Measurements from ENCODE around the gene CA10. TPM values are rescaled to one million over a fixed set of nuclear protein-coding genes. Genes with fewer than 3 reads are reported as not detected.

CA10 gene
- total RNA-seq, 2 donors from 2014 or later, result not detected

DNA sequence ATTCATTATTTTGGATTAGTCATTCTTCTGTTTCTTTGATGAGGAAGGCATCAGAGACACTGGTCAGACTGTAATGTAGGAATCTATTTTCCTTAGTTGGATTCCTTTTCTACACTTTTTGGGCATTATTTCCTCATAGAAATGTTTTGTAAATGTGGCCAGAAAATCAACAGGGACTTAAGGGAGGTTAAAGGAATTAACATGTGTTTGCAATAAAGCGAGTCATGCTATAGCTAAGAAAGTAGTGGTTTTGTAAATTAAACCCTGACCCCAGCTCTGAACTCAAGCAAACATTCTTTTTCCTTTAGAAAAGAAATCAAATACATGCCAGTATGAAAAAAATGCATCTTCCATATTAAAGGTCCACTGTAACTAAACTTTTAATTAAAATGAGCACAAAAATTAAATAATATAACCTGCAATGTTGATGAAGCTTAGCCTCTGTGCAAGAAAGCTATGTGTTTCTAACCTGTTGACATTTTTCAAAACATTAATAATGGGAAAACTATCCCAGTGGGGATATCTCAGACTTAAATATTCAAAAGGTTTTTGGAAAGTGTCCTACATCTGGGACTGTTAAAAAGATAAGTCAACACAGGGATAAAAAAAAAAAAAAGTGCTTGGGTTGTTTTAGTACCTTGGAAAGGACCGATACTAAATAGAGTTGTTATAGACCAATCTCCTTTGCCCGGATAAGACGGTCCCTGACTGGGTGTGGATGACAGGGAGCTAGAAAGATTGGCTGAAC, 428.0 kb downstream of the CA10 start:
- ATAC-seq (no peak), DNase-seq (ENCODE audit: low spot score) (no peak)
- H3K27ac Mint-ChIP-seq, result no peak overlapping the region
- no peak overlapping the region for H3K4me3 Mint-ChIP-seq
- peaks cover 0 to 5% of the 10 kb centered on the region in 2 donors for H3K27me3 Mint-ChIP-seq
- H3K4me1 Mint-ChIP-seq (ENCODE audit: low read depth in 2 of 2), result no peaks in the 10 kb centered on the region
- H3K36me3 Mint-ChIP-seq, result no peaks in the 10 kb centered on the region
- no peaks in the 10 kb centered on the region for H3K9me3 Mint-ChIP-seq

- Mint-ChIP-seq H3K36me3 (no peaks in the 10 kb centered on the region), H3K27me3 (peaks cover 2 to 7% of the 10 kb centered on the region in 2 donors), H3K4me3 (no peak overlapping the region), H3K4me1 (ENCODE audit: low read depth in 2 of 2) (no peaks in the 10 kb centered on the region), H3K9me3 (no peaks in the 10 kb centered on the region), H3K27ac (no peak overlapping the region)
- DNase-seq (ENCODE audit: low spot score) (no peak), ATAC-seq (no peak)
Measured at GRCh38 chr17:51725185-51725584, 433.3 kb downstream of the CA10 start.

DNA sequence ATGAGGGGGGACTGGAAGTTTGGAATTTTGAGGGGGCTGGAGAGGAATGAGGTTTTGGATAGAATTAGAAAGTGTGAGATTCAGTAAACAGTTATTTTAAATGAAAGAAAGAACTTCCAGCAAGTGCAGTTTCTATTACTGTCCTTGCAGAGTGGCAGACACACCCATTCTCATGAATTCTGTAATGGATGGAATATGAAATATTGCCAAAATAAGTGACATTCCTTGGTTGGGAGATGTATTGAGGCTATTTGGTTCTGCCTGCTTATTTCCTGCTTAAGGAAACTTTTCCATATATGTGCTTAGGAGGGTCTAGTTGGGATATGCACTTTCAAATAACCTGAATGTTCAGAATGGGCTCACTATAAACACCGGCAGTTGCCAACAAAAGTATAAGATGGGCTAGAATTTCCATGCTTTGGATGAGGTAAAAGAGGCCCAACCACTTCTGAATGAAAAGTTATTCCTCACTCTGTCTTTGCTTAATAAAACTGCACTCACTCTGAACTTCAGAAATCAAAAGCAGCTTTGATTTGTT, 434.4 kb downstream of the CA10 start:
- no peak overlapping the region for H3K4me3 Mint-ChIP-seq

DNA sequence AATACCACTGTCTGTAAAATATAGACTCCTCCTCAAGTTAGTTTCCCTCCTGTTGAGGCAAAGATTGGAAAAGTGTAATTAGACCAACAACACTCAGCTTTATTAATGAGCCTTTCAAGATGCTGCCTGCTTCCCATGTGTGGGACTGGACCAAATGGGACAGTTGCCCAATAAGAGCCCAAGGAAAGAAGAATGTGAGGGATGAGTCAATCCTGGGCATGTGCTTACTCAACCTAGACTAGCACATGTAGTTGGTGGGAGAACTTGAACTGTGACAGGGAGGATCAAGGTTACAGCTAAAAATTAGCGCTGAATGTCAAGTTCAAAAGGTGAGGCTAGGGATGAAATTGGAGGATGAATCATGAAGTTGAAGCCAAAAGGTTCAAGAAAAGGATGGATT, 435.5 kb downstream of the CA10 start:
- ATAC-seq (no peak), DNase-seq (ENCODE audit: low spot score) (no peak)
- no peaks in the 10 kb centered on the region for H3K9me3 Mint-ChIP-seq
- no peaks in the 10 kb centered on the region for H3K36me3 Mint-ChIP-seq
- peaks cover 2 to 7% of the 10 kb centered on the region in 2 donors for H3K27me3 Mint-ChIP-seq
- H3K4me1 Mint-ChIP-seq (ENCODE audit: low read depth in 2 of 2), result no peaks in the 10 kb centered on the region
- no peak overlapping the region for H3K27ac Mint-ChIP-seq
- H3K4me3 Mint-ChIP-seq, result no peak overlapping the region

More for the DNA sequence above, 434.4 kb downstream of the CA10 start:
- ATAC-seq (no peak), DNase-seq (ENCODE audit: low spot score) (no peak)
- Mint-ChIP-seq H3K9me3 (no peaks in the 10 kb centered on the region), H3K27ac (no peak overlapping the region), H3K4me1 (ENCODE audit: low read depth in 2 of 2) (no peaks in the 10 kb centered on the region), H3K27me3 (peaks cover 2 to 7% of the 10 kb centered on the region in 2 donors), H3K36me3 (no peaks in the 10 kb centered on the region)

GRCh38 chr17:51721730-51722129, 436.8 kb downstream of the CA10 start:
- H3K36me3 Mint-ChIP-seq, result no peaks in the 10 kb centered on the region
- no peak overlapping the region for H3K27ac Mint-ChIP-seq
- no peaks in the 10 kb centered on the region for H3K9me3 Mint-ChIP-seq
- no peak for ATAC-seq
- H3K4me1 Mint-ChIP-seq (ENCODE audit: low read depth in 2 of 2), result no peaks in the 10 kb centered on the region
- H3K27me3 Mint-ChIP-seq, result peaks cover 2 to 7% of the 10 kb centered on the region in 2 donors
- DNase-seq (ENCODE audit: low spot score), result no peak
- H3K4me3 Mint-ChIP-seq, result no peak overlapping the region

DNA sequence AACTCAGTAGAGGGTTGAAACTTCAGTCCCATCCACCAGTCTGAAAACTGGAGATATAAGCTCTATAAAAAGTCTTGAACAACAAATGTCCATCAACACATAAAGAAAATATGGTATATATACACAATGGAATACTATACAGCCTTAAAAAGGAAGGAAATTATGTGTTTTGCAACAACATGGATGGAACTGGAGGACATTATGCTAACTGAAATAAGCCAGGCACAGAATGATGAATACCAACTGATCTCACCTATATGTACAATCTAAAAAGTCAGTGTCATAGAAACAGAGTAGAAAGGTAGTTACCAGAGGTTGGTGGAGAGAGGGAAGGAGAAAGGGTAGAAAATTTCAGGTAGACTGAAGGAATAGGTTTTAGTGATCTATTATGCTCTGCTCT, 438.1 kb downstream of the CA10 start:
- Mint-ChIP-seq H3K4me1 (ENCODE audit: low read depth in 2 of 2) (no peaks in the 10 kb centered on the region), H3K9me3 (no peaks in the 10 kb centered on the region), H3K36me3 (no peaks in the 10 kb centered on the region), H3K27ac (no peak overlapping the region), H3K27me3 (peaks cover 2 to 7% of the 10 kb centered on the region in 2 donors), H3K4me3 (no peak overlapping the region)
- ATAC-seq (no peak), DNase-seq (ENCODE audit: low spot score) (no peak)

DNA sequence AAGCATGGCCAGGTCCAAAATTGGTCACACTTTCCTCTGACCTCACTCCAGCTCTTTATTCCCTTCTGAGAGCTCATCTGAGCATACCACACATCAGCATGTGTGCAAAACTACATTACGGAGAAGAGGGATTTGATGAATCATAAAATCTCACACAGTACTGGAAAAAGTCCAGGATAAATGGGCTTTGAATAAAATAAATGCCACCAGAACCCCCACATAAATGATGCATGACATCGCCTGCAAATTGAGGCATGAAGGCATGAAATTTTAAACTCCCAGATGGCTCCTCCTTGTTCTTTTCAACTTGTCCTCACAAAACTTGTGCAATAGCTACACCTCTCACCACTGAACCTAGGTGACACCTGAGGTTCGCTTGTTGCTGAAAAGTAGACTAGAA, 439.5 kb downstream of the CA10 start:
- no peak overlapping the region for H3K27ac Mint-ChIP-seq
- ATAC-seq, result no peak
- no peak for DNase-seq (ENCODE audit: low spot score)
- H3K9me3 Mint-ChIP-seq, result no peaks in the 10 kb centered on the region
- no peaks in the 10 kb centered on the region for H3K36me3 Mint-ChIP-seq
- peaks cover 0 to 14% of the 10 kb centered on the region in 2 donors for H3K27me3 Mint-ChIP-seq
- H3K4me1 Mint-ChIP-seq (ENCODE audit: low read depth in 2 of 2), result no peaks in the 10 kb centered on the region
- H3K4me3 Mint-ChIP-seq, result no peak overlapping the region

DNA sequence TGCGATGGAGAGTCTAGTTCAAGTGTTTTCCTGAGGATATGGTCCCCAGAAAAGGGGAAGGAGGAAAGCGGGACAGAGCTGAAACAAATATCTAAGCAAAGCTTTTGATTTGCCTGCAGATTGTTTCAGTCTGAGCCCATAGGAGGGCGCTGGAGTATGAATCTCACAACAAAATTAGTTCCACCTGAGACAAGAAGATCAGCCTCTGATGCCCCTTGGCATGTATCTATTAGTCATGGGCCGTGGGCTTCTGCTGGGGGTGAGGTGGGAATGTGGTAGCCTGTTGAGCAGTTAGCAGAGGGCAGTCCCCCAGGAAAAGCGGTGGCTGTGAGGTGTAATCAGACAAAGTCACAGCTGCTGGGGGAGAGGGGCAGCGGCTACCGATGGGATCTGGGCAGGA, 446.9 kb downstream of the CA10 start:
- DNase-seq (ENCODE audit: low spot score), result no peak
- H3K36me3 Mint-ChIP-seq, result no peaks in the 10 kb centered on the region
- peaks cover 18 to 39% of the 10 kb centered on the region in 2 donors for H3K27me3 Mint-ChIP-seq

DNA sequence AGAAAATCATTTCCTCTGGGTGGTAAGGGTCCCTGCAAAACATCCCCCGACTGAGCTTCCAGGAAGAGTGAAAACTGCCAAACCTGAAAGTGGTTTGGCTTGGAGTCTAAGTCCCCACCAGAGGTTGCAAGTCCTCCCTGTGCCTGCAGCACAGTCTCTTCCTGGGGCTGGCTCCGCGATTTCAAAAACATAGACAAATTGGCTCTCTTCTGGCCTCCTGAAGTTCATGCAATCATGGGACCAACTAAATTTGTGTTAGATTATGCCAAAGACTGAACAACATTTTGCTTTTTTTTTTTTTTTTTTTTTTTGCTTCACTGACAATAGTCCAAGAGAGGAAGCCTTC, 447.9 kb downstream of the CA10 start:
- H3K27me3 Mint-ChIP-seq, result peaks cover 18 to 41% of the 10 kb centered on the region in 2 donors
- H3K27ac Mint-ChIP-seq, result no peak overlapping the region
- no peaks in the 10 kb centered on the region for H3K36me3 Mint-ChIP-seq
- ATAC-seq, result no peak
- H3K4me1 Mint-ChIP-seq (ENCODE audit: low read depth in 2 of 2), result no peaks in the 10 kb centered on the region
- no peak overlapping the region for H3K4me3 Mint-ChIP-seq
- no peaks in the 10 kb centered on the region for H3K9me3 Mint-ChIP-seq
- DNase-seq (ENCODE audit: low spot score), result no peak

More for the DNA sequence above, 446.9 kb downstream of the CA10 start:
- Mint-ChIP-seq H3K27ac (no peak overlapping the region), H3K4me1 (ENCODE audit: low read depth in 2 of 2) (no peaks in the 10 kb centered on the region), H3K4me3 (no peak overlapping the region), H3K9me3 (no peaks in the 10 kb centered on the region)
- ATAC-seq, result no peak

GRCh38 chr17:51709694-51710633, 448.6 kb downstream of the CA10 start:
- Mint-ChIP-seq H3K9me3 (no peaks in the 10 kb centered on the region), H3K4me3 (no peak overlapping the region), H3K27me3 (peaks cover 18 to 41% of the 10 kb centered on the region in 2 donors), H3K4me1 (ENCODE audit: low read depth in 2 of 2) (no peaks in the 10 kb centered on the region), H3K36me3 (no peaks in the 10 kb centered on the region), H3K27ac (no peak overlapping the region)
- no peak for ATAC-seq
- no peak for DNase-seq (ENCODE audit: low spot score)

- H3K4me3 Mint-ChIP-seq, result no peak overlapping the region
- no peaks in the 10 kb centered on the region for H3K4me1 Mint-ChIP-seq (ENCODE audit: low read depth in 2 of 2)
- no peak overlapping the region for H3K27ac Mint-ChIP-seq
- H3K9me3 Mint-ChIP-seq, result no peaks in the 10 kb centered on the region
- no peaks in the 10 kb centered on the region for H3K36me3 Mint-ChIP-seq
- peaks cover 16 to 33% of the 10 kb centered on the region in 2 donors for H3K27me3 Mint-ChIP-seq
- DNase-seq (ENCODE audit: low spot score) (no peak), ATAC-seq (no peak)
Measured at GRCh38 chr17:51707216-51707615, 451.3 kb downstream of the CA10 start.

DNA sequence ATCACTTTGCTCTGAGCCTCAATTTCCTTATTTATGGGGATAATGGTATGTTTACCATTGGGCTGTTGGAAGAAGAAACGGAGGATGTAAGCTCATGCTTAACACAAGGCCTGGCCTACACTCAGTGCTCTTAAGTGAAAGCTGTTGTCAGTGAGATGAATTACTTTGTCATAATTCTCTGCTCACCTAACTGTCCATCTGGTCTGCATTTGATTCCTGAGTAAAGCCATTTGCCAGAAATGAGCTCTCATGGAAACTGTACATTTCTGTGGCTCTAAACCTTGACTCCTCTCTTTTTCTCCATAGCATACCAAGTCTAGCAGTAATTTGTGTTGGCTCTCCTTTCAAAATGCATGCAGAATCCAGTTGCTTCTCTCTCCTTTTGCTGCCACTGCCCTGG, 452.4 kb downstream of the CA10 start:
- peaks cover 12 to 28% of the 10 kb centered on the region in 2 donors for H3K27me3 Mint-ChIP-seq
- ATAC-seq, result no peak
- no peaks in the 10 kb centered on the region for H3K9me3 Mint-ChIP-seq
- H3K4me3 Mint-ChIP-seq, result no peak overlapping the region
- H3K4me1 Mint-ChIP-seq (ENCODE audit: low read depth in 2 of 2), result no peaks in the 10 kb centered on the region
- H3K36me3 Mint-ChIP-seq, result no peaks in the 10 kb centered on the region
- H3K27ac Mint-ChIP-seq, result no peak overlapping the region
- no peak for DNase-seq (ENCODE audit: low spot score)

DNA sequence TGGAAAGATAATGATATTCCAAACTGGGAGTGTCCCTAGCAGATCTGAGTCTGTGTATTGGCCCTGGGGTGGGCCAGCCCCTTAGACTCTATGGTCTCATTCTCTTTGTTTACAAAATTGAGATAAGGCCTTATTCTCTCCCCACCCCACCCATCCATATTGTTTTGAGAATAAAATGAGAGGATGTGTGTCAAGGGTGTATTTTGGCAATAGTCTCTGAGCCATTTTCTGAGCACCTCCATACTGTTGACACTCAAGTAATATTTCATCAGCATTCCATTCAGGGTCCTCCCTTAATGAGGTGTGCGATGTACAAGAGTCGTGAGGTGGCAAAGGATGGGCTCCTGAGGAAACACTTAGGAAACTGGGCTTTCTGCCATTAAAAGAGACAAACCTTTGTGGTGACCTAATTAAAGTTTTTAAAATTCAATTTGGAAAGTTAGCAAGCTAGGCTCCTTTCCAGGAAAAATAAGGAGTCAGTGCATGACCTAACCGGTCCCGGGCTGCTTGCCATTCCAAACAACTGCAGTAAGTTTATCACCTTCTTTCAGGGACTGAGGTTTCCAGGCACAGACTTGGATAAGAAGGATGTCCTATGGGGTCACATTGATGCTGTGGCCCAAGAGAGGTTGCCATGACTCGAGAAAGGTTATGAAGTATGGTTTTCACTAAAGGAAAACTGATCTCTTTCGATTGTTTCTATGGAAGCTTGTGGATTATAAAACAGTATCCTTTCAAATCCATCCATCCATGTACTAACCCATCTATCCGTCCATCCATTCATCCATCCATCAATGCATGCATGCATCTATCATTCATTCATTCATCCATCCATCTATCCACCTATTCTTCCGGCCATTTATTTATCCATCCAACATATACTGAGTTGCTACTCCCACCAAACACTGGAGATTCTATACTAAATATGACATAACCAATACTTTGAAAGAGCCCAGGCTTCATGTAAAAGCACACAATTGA, 454.9 kb downstream of the CA10 start:
- Mint-ChIP-seq H3K9me3 (no peaks in the 10 kb centered on the region), H3K27me3 (peaks cover 9 to 26% of the 10 kb centered on the region in 2 donors), H3K4me1 (ENCODE audit: low read depth in 2 of 2) (no peaks in the 10 kb centered on the region), H3K27ac (no peak overlapping the region), H3K36me3 (no peaks in the 10 kb centered on the region), H3K4me3 (no peak overlapping the region)
- ATAC-seq, result no peak
- DNase-seq (ENCODE audit: low spot score), result no peak

Data from natural killer cell treated with Interleukin-12 subunit alpha and Interleukin-12 subunit beta and Interleukin-15 and Interleukin-18, amount 100 ng/mL, for 72 hours (primary cell).